Sigmoid colon (tissue), 4 donors: ENCODE data around the gene NLGN4X.

Experiments
- CTCF ChIP-seq, 4 experiments: fragments of 450-650 bp in 3 of 4; fragments of 200-600 bp in 1 of 4; IDR thresholded peaks; one replicate each; pipeline ENCODE4 v1.5.1; 2016 to 2019; ENCODE audit warnings: antibody characterized with exemption in 4 of 4, mild to moderate bottlenecking in 3 of 4, moderate library complexity in 2 of 4
- EP300 ChIP-seq, 4 donors: sonication (generic); formaldehyde crosslinking; IDR thresholded peaks; one replicate each; pipeline ENCODE4 v1.6.1; 2017; ENCODE audit warnings: antibody characterized with exemption in 4 of 4
- POLR2AphosphoS5 ChIP-seq, 4 donors: sonication (generic); formaldehyde crosslinking; IDR thresholded peaks; one replicate each; pipeline ENCODE4 v1.6.1; 2017; ENCODE audit warnings: antibody characterized with exemption in 4 of 4

GRCh38 chrX:6159468-6159867, 69.2 kb downstream of the NLGN4X start:
- TF ChIP-seq CTCF (IDR thresholded peaks at IDR 0.05) (no peak), POLR2AphosphoS5 (IDR thresholded peaks at IDR 0.05) (no peak), EP300 (IDR thresholded peaks at IDR 0.05) (no peak)
